ENCODE measurements around the gene VPS8. TPM values are rescaled to one million over a fixed set of nuclear protein-coding genes. Genes with fewer than 3 reads are reported as not detected.

VPS8 gene
- total and polyA plus RNA-seq, 5 donors = 10.9 to 39.7 (median 26.9) TPM

DNA sequence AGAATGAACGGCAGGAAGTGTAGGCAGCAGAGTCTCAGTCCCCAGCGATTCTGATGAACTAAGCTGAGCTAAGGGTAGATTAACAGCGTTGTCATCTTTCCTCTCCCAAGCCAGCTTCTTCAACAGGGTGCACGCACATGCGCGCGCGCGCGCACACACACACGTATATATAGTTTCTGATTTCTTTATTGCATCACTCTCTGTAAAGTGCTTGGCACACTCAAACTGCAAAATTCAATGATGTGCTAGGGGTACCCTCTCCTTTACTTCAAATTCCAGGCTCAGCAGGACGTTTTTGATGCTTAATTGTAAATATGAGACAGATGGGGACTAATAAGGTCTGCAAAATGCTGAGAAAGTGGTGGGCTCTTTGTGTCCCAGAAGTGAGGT lies 26.1 kb upstream of the VPS8 start:
- intact Hi-C loops (cut with DNase I) = no loop called here
- Histone ChIP-seq H3K4me3 (ENCODE audit: low read length) (peak overlapping the region; percentile 5), H3K27ac (ENCODE audit: low read length) (no peak overlapping the region), H3K9me3 (ENCODE audit: control insufficient read depth, low read length) (no peaks in the 10 kb centered on the region), H3K4me1 (ENCODE audit: control insufficient read depth, insufficient read depth, low read length) (peaks cover 9% of the 10 kb centered on the region), H3K27me3 (ENCODE audit: control insufficient read depth, insufficient read depth) (no peaks in the 10 kb centered on the region)
- ATAC-seq = no peak
- no peak for DNase-seq
- WGBS = 61% methylated on average over 12 of the region's 12 CpGs

- Histone ChIP-seq H3K4me3 (ENCODE audit: low read length) (peak overlapping the region; percentile 5), H3K9me3 (ENCODE audit: control insufficient read depth, low read length) (no peaks in the 10 kb centered on the region), H3K27ac (ENCODE audit: low read length) (no peak overlapping the region), H3K27me3 (ENCODE audit: control insufficient read depth, insufficient read depth) (no peaks in the 10 kb centered on the region), H3K4me1 (ENCODE audit: control insufficient read depth, insufficient read depth, low read length) (peaks cover 9% of the 10 kb centered on the region)
- DNase-seq (peak; percentile 68 to 85 (median 83)), ATAC-seq (peak; percentile 83 to 89)
- 7% methylated on average over 10 of the region's 10 CpGs for WGBS
- intact Hi-C loops (cut with DNase I) = no loop called here
Observed at GRCh38 chr3:184786280-184786941, 25.6 kb upstream of the VPS8 start.

GRCh38 chr3:184788751-184789150 lies 23.2 kb upstream of the VPS8 start:
- ATAC-seq (no peak), DNase-seq (no peak)
- no peak overlapping the region for H3K27ac ChIP-seq (ENCODE audit: low read length)
- no peaks in the 10 kb centered on the region for H3K27me3 ChIP-seq (ENCODE audit: control insufficient read depth, insufficient read depth)
- no peak overlapping the region for H3K4me3 ChIP-seq (ENCODE audit: low read length)
- peaks cover 9% of the 10 kb centered on the region for H3K4me1 ChIP-seq (ENCODE audit: control insufficient read depth, insufficient read depth, low read length)
- 79% methylated on average over 4 of the region's 4 CpGs for WGBS
- intact Hi-C loops (cut with DNase I) = no loop called here
- H3K9me3 ChIP-seq (ENCODE audit: control insufficient read depth, low read length) = no peaks in the 10 kb centered on the region

DNA sequence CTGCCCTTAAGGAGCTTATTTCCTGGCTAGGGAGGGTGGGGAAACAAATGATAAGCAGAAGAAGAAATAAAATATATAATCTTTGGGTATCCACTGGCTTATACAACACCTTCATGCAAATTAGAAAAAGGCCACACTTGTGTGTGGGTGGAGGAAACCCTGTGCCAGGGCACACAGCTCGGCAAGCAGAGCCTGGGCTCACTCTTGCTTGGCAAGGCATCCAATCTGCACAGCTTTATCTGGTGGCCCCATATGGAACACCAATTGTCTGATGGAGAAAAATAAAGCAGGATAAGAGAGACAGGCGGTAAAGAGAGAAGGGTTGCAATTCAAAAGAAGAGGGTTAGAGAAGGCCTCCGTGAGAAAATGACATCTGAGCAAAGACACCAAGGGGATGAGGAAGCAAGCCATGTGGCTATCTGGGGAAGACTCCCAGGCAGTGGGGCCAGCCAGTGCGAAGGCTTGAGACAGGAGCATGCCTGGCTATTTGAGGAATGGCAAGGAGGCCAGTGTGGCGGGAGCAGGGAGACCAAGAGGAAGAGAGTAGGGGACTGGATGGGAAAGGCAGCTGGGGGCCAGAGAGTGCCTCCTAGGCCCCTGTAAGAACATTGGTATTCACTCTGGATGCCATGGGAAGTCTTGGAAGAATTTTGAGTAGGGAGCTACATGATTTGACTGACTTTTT lies 22.5 kb upstream of the VPS8 start:
- intact Hi-C loops (cut with DNase I) = no loop called here
- 83% methylated on average over 5 of the region's 5 CpGs for WGBS
- no peak for ATAC-seq
- H3K4me3 ChIP-seq (ENCODE audit: low read length) = no peak overlapping the region
- H3K9me3 ChIP-seq (ENCODE audit: control insufficient read depth, low read length) = no peaks in the 10 kb centered on the region
- H3K27me3 ChIP-seq (ENCODE audit: control insufficient read depth, insufficient read depth) = no peaks in the 10 kb centered on the region
- no peak overlapping the region for H3K27ac ChIP-seq (ENCODE audit: low read length)
- H3K4me1 ChIP-seq (ENCODE audit: control insufficient read depth, insufficient read depth, low read length) = peaks cover 9% of the 10 kb centered on the region
- no peak for DNase-seq

GRCh38 chr3:184791171-184791570 lies 20.8 kb upstream of the VPS8 start:
- DNase-seq (no peak), ATAC-seq (no peak)
- H3K9me3 ChIP-seq (ENCODE audit: control insufficient read depth, low read length) = no peaks in the 10 kb centered on the region
- peaks cover 7% of the 10 kb centered on the region for H3K4me1 ChIP-seq (ENCODE audit: control insufficient read depth, insufficient read depth, low read length)
- intact Hi-C loops (cut with DNase I) = no loop called here
- no peak overlapping the region for H3K4me3 ChIP-seq (ENCODE audit: low read length)
- 58% methylated on average over 3 of the region's 3 CpGs for WGBS
- no peaks in the 10 kb centered on the region for H3K27me3 ChIP-seq (ENCODE audit: control insufficient read depth, insufficient read depth)
- H3K27ac ChIP-seq (ENCODE audit: low read length) = no peak overlapping the region

DNA sequence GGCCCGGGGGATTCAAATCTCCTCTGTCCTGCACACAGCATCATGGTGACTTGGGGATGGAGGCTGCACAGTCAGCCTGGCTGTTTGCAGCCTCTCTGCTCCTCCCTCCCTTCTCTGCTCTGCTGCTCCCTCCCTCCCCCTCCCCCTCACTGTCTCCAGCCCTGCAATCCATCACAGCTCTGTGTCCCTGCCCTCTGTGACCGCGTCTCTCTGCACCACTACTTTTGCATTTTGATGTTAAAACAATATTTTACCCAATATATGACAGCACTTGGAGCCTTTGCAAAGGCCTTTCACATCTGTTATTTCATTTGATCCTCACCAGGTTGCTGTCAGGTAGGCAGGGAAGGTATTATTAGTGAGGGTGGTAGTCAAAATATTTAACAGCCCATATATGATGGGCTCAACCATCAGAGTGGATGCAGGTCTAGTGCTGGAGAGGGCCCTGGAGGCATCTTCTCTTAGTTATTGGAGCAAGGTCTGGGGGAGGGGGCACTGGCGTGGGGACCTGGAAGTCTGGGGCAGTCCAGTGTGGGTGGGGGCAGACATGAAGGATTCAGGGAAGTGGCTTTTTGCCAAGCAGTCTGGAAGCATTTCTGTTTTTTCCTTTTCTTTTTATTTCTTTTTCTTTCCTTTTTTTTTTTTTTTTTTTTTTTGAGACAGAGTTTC lies 16.3 kb upstream of the VPS8 start:
- Histone ChIP-seq H3K4me1 (ENCODE audit: control insufficient read depth, insufficient read depth, low read length) (no peaks in the 10 kb centered on the region), H3K27me3 (ENCODE audit: control insufficient read depth, insufficient read depth) (no peaks in the 10 kb centered on the region), H3K4me3 (ENCODE audit: low read length) (no peak overlapping the region), H3K27ac (ENCODE audit: low read length) (no peak overlapping the region), H3K9me3 (ENCODE audit: control insufficient read depth, low read length) (no peaks in the 10 kb centered on the region)
- DNase-seq = no peak
- intact Hi-C loops (cut with DNase I) = no loop called here
- peak in 1 of 2 donors; percentile 34 for ATAC-seq
- 50% methylated on average over 4 of the region's 4 CpGs for WGBS

- no peaks in the 10 kb centered on the region for H3K4me1 ChIP-seq (ENCODE audit: control insufficient read depth, insufficient read depth, low read length)
- no peak overlapping the region for H3K27ac ChIP-seq (ENCODE audit: low read length)
- no peaks in the 10 kb centered on the region for H3K27me3 ChIP-seq (ENCODE audit: control insufficient read depth, insufficient read depth)
- DNase-seq (no peak), ATAC-seq (peak; percentile 72 to 92)
- no peak overlapping the region for H3K4me3 ChIP-seq (ENCODE audit: low read length)
- H3K9me3 ChIP-seq (ENCODE audit: control insufficient read depth, low read length) = no peaks in the 10 kb centered on the region
- intact Hi-C loops (cut with DNase I) = no loop called here
- 36% methylated on average over 8 of the region's 8 CpGs for WGBS
Observed at GRCh38 chr3:184796551-184796950, 15.4 kb upstream of the VPS8 start.

- WGBS = 66% methylated on average over 3 of the region's 3 CpGs
- Histone ChIP-seq H3K4me3 (ENCODE audit: low read length) (no peak overlapping the region), H3K4me1 (ENCODE audit: control insufficient read depth, insufficient read depth, low read length) (no peaks in the 10 kb centered on the region), H3K27ac (ENCODE audit: low read length) (no peak overlapping the region), H3K9me3 (ENCODE audit: control insufficient read depth, low read length) (no peaks in the 10 kb centered on the region), H3K27me3 (ENCODE audit: control insufficient read depth, insufficient read depth) (no peaks in the 10 kb centered on the region)
- ATAC-seq (peak; percentile 9 to 13), DNase-seq (peak in 1 of 3 donors; percentile 58)
- intact Hi-C loops (cut with DNase I) = no loop called here
Observed at GRCh38 chr3:184796954-184797353, 15.0 kb upstream of the VPS8 start.

DNA sequence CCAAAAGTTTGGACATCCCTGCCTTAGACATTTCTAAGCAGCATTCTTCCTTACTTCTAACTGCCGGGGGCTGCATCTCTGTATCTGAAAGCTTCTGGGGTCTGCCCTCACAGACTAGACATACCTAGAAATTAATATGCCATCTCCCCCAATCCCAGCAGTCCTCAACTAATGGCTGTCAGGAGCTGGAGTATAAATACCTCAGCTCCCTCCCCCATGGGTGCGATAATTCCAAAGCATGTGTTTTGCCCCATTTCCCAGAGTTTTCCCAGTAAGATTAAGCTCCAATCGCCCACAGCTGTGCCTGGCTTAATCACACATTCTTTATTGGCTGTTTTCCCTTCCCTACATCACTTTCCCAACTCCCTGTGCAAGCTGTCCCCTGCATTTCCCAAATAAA lies 13.8 kb upstream of the VPS8 start:
- ATAC-seq (no peak), DNase-seq (no peak)
- no peaks in the 10 kb centered on the region for H3K27me3 ChIP-seq (ENCODE audit: control insufficient read depth, insufficient read depth)
- 81% methylated on average over 3 of the region's 3 CpGs for WGBS
- intact Hi-C loops (cut with DNase I) = no loop called here
- H3K4me1 ChIP-seq (ENCODE audit: control insufficient read depth, insufficient read depth, low read length) = no peaks in the 10 kb centered on the region
- no peak overlapping the region for H3K27ac ChIP-seq (ENCODE audit: low read length)
- no peak overlapping the region for H3K4me3 ChIP-seq (ENCODE audit: low read length)
- no peaks in the 10 kb centered on the region for H3K9me3 ChIP-seq (ENCODE audit: control insufficient read depth, low read length)

- Histone ChIP-seq H3K4me3 (ENCODE audit: low read length) (no peak overlapping the region), H3K27me3 (ENCODE audit: control insufficient read depth, insufficient read depth) (no peaks in the 10 kb centered on the region), H3K4me1 (ENCODE audit: control insufficient read depth, insufficient read depth, low read length) (no peaks in the 10 kb centered on the region), H3K9me3 (ENCODE audit: control insufficient read depth, low read length) (no peaks in the 10 kb centered on the region), H3K27ac (ENCODE audit: low read length) (no peak overlapping the region)
- DNase-seq = no peak
- intact Hi-C loops (cut with DNase I) = no loop called here
- ATAC-seq = no peak
- 82% methylated on average over 6 of the region's 6 CpGs for WGBS
Observed at GRCh38 chr3:184800349-184800930, 11.5 kb upstream of the VPS8 start.

- H3K4me3 ChIP-seq (ENCODE audit: low read length) = no peak overlapping the region
- no peak overlapping the region for H3K27ac ChIP-seq (ENCODE audit: low read length)
- H3K27me3 ChIP-seq (ENCODE audit: control insufficient read depth, insufficient read depth) = no peaks in the 10 kb centered on the region
- 47% methylated on average over 4 of the region's 4 CpGs for WGBS
- no peaks in the 10 kb centered on the region for H3K4me1 ChIP-seq (ENCODE audit: control insufficient read depth, insufficient read depth, low read length)
- no peak for ATAC-seq
- no peaks in the 10 kb centered on the region for H3K9me3 ChIP-seq (ENCODE audit: control insufficient read depth, low read length)
- intact Hi-C loops (cut with DNase I) = no loop called here
- no peak for DNase-seq
Observed at GRCh38 chr3:184801241-184801785, 10.7 kb upstream of the VPS8 start.
